Lung (tissue), 12 donors: ENCODE results near the gene SF3B6. TPM values are rescaled to one million over a fixed set of nuclear protein-coding genes. Genes with fewer than 3 reads are reported as not detected.

Source experiments
- ATAC-seq: fragments of 200-7000 bp; cut with Tn5 transposase; one replicate; pipeline ENCODE4 v1.9.1; 2020; ENCODE audit warnings: moderate number of reproducible peaks; ENCODE audit not compliant: insufficient read depth, low FRiP score
- DNase-seq, 3 donors: peaks; one replicate each; pipeline ENCODE4 v3.0.0-alpha.2; 2013 to 2017
- H3K27ac ChIP-seq, 2 donors: one replicate each; pipeline ENCODE4 v1.5.1; 2013; ENCODE audit warnings: mild to moderate bottlenecking in 2 of 2, moderate library complexity in 2 of 2, control low read depth in 1 of 2, inconsistent platforms in 1 of 2, low read depth in 1 of 2, low read length in 1 of 2
- H3K27me3 ChIP-seq, 3 donors: one replicate each; pipeline ENCODE4 v1.5.1; 2013; ENCODE audit warnings: low read length in 2 of 3; ENCODE audit not compliant: control insufficient read depth in 3 of 3, insufficient read depth in 3 of 3
- H3K36me3 ChIP-seq, 4 donors: one replicate each; pipeline ENCODE4 v1.5.1; 2013; ENCODE audit warnings: low read length in 4 of 4, mild to moderate bottlenecking in 1 of 4, moderate library complexity in 1 of 4; ENCODE audit not compliant: control insufficient read depth in 4 of 4, insufficient read depth in 4 of 4
- H3K4me1 ChIP-seq, 5 donors: one replicate each; pipeline ENCODE4 v1.5.1; 2013; ENCODE audit warnings: low read length in 5 of 5, mild to moderate bottlenecking in 2 of 5, moderate library complexity in 1 of 5; ENCODE audit not compliant: control insufficient read depth in 5 of 5, insufficient read depth in 5 of 5
- H3K4me3 ChIP-seq: one replicate; pipeline ENCODE4 v1.5.1; 2013; ENCODE audit warnings: mild to moderate bottlenecking, control low read depth, moderate library complexity
- H3K9ac ChIP-seq, 2 donors: one replicate each; pipeline ENCODE4 v1.5.1; 2013; ENCODE audit warnings: low read length in 2 of 2, control low read depth in 1 of 2; ENCODE audit not compliant: insufficient read depth in 1 of 2
- H3K9me3 ChIP-seq, 4 donors: one replicate each; pipeline ENCODE4 v1.5.1; 2013; ENCODE audit warnings: low read length in 3 of 4, mild to moderate bottlenecking in 1 of 4, moderate library complexity in 1 of 4; ENCODE audit not compliant: control insufficient read depth in 4 of 4, insufficient read depth in 3 of 4
- CTCF ChIP-seq: IDR thresholded peaks from 2 replicates; pipeline ENCODE4 v1.5.1; 2012; ENCODE audit warnings: mild to moderate bottlenecking; ENCODE audit errors: control extremely low read depth, extremely low read depth
- WGBS, 2 donors: extraction: QIAGEN DNeasy Blood & Tissue Kit; methylation state at CpG; one replicate each; pipeline ENCODE4 v1.1.7; 2013; 5-methylcytosine and 5-hydroxymethylcytosine counted together
- polyA plus RNA-seq, 2 donors: library from polyadenylated mRNA; stranded (reverse); fragments of 200-250 nt; gene quantifications; one replicate each; pipeline ENCODE4 v1.2.1, GENCODE V29; 2013
- total RNA-seq, 2 donors: library from RNA; depleted of rRNA in 1 of 2; stranded (reverse); fragments of >200 nt in 1 of 2; gene quantifications; one replicate each; pipeline ENCODE4 v1.2.1, GENCODE V29; 2014 to 2021
- donor health status: control.
- donor health status: control.
- donor health status: Bipolar disorder and iron deficiency.
- donor health status: healthy.
- donor health status: DM: yes; HTN: yes; CAD: no.

SF3B6 gene
- total and polyA plus RNA-seq, 4 donors, result 56.1 to 148 (median 111) TPM

- H3K9ac ChIP-seq, result no peak overlapping the region
- no peaks in the 10 kb centered on the region for H3K9me3 ChIP-seq
- H3K36me3 ChIP-seq, result peaks cover 0 to 8% (median 5%) of the 10 kb centered on the region in 4 donors
- no peak for TF ChIP-seq CTCF
- DNase-seq (no peak), ATAC-seq (no peak)
- 84 to 97% methylated on average over 1 of the region's 1 CpG for WGBS, 2 donors
- H3K4me1 ChIP-seq, result peaks cover 0 to 22% (median 0%) of the 10 kb centered on the region in 5 donors
- H3K27me3 ChIP-seq, result no peaks in the 10 kb centered on the region
- H3K4me3 ChIP-seq, result no peak overlapping the region
- no peak overlapping the region for H3K27ac ChIP-seq
Observed at GRCh38 chr2:24117902-24118301, 41.8 kb upstream of the SF3B6 start.

GRCh38 chr2:24115057-24115456, 38.9 kb upstream of the SF3B6 start:
- WGBS, 2 donors, result 44 to 47% methylated on average over 2 of the region's 2 CpGs
- Histone ChIP-seq H3K36me3 (peaks cover 0 to 8% (median 5%) of the 10 kb centered on the region in 4 donors), H3K9ac (no peak overlapping the region)

GRCh38 chr2:24111407-24111901, 35.3 kb upstream of the SF3B6 start:
- WGBS, 2 donors, result 64 to 75% methylated on average over 2 of the region's 2 CpGs
- no peak for TF ChIP-seq CTCF
- DNase-seq, result no peak
- Histone ChIP-seq H3K27ac (no peak overlapping the region), H3K9me3 (peaks cover 0 to 3% (median 0%) of the 10 kb centered on the region in 4 donors), H3K27me3 (no peaks in the 10 kb centered on the region), H3K9ac (no peak overlapping the region), H3K4me3 (no peak overlapping the region), H3K4me1 (no peaks in the 10 kb centered on the region), H3K36me3 (peaks cover 0 to 8% (median 3%) of the 10 kb centered on the region in 4 donors)
- ATAC-seq, result no peak

More at GRCh38 chr2:24115057-24115456, 38.9 kb upstream of the SF3B6 start:
- ATAC-seq, result no peak
- Histone ChIP-seq H3K27me3 (no peaks in the 10 kb centered on the region), H3K9me3 (no peaks in the 10 kb centered on the region), H3K27ac (no peak overlapping the region), H3K4me3 (no peak overlapping the region), H3K4me1 (no peaks in the 10 kb centered on the region)
- no peak for TF ChIP-seq CTCF
- DNase-seq, result no peak
